Adrenal gland (tissue), 12 donors: Measurements from ENCODE around the gene ABHD16A. TPM values are rescaled to one million over a fixed set of nuclear protein-coding genes. Genes with fewer than 3 reads are reported as not detected.

Experiments used
- DNase-seq, 7 donors: peaks; one replicate each; pipeline ENCODE4 v3.0.0-alpha.2; 2019 to 2020
- H3K27ac ChIP-seq, 5 donors: fragments of 200-600 bp; sonication (generic) in 4 of 5; 1 replicate in 3 of 5; 2 replicates in 2 of 5; pipeline versions ENCODE4 v1.5.1 to v1.8.0; 2016 to 2020; ENCODE audit warnings: mild to moderate bottlenecking in 1 of 5
- H3K27me3 ChIP-seq: fragments of 200-600 bp; 2 replicates; pipeline ENCODE4 v1.8.0; 2021
- H3K36me3 ChIP-seq, 2 donors: fragments of 200-600 bp; replicated peaks in 1 of 2; 1 replicate in 1 of 2; 2 replicates in 1 of 2; pipeline versions ENCODE4 v1.5.1 to v1.8.0; 2018 to 2022
- H3K4me1 ChIP-seq, 2 donors: fragments of 200-600 bp; replicated peaks in 1 of 2; 1 replicate in 1 of 2; 2 replicates in 1 of 2; pipeline versions ENCODE4 v1.5.1 to v1.8.0; 2018 to 2021
- H3K4me3 ChIP-seq, 4 donors: fragments of 200-600 bp; sonication (generic) in 3 of 4; one replicate each; pipeline ENCODE4 v1.5.1; 2016 to 2018
- H3K9me3 ChIP-seq, 3 donors: fragments of 200-600 bp; sonication (generic) in 1 of 3; replicated peaks in 1 of 3; 1 replicate in 2 of 3; 2 replicates in 1 of 3; pipeline versions ENCODE4 v1.5.1 to v1.8.0; 2016 to 2021
- POLR2A ChIP-seq, 2 donors: fragments of 450-650 bp; IDR thresholded peaks; one replicate each; pipeline ENCODE4 v1.6.1; 2017; ENCODE audit warnings: antibody characterized with exemption in 2 of 2, mild to moderate bottlenecking in 2 of 2, moderate library complexity in 1 of 2
- WGBS, 4 donors: extraction: QIAGEN DNeasy Blood & Tissue Kit in 2 of 4; methylation state at CpG; one replicate each; pipeline versions ENCODE4 v1.1.5 to v1.1.7; 2013 to 2017; 5-methylcytosine and 5-hydroxymethylcytosine counted together
- intact Hi-C, 2 donors: fragments of 100-400 bp; cut with DNase I; formaldehyde crosslinking; loops; one replicate each; pipeline versions ENCODE4 v1.14.1 to v1.15.0; 2022 to 2023
- polyA plus RNA-seq, 3 donors: library from polyadenylated mRNA; stranded (reverse); fragments of 200-250 nt in 2 of 3; fragments of 350-450 nt in 1 of 3; fragmentation: Illumina TruSeq in 1 of 3; extraction: RNeasy Lipid Tissue Mini Kit (QIAGEN cat#74804) in 1 of 3; gene quantifications; one replicate each; pipeline ENCODE4 v1.2.3, GENCODE V29; 2013 to 2014
- total RNA-seq, 9 donors: library from RNA; depleted of rRNA in 4 of 9; stranded (reverse); fragments of >200 nt in 4 of 9; fragments of 120-200 nt in 1 of 9; fragmentation: NEBNext Ultra II Directional in 1 of 9; extraction: Animal tissue kit (Norgen Biotek cat#: 25700) in 1 of 9; gene quantifications; one replicate each; pipeline versions ENCODE4 v1.1.0 to v1.2.4, GENCODE V29; 2013 to 2023
- TF ChIP-seq, protein P1 (sequence below), 6 experiments: fragments of 450-650 bp in 4 of 6; fragments of 200-600 bp in 2 of 6; sonication (generic) in 1 of 6; IDR thresholded peaks; 1 replicate in 5 of 6; 2 replicates in 1 of 6; pipeline versions ENCODE4 v1.5.1 to v1.8.0; 2016 to 2021; ENCODE audit warnings: antibody characterized with exemption in 6 of 6, mild to moderate bottlenecking in 2 of 6, moderate library complexity in 1 of 6
- donor health status: healthy with polysubstance abuse.
- donor health status: Bipolar disorder and iron deficiency.
- donor health status: DM: yes; HTN: yes; CAD: no.
- donor health status: DM: no; HTN: no; CAD: no.
- donor health status: DM: no; HTN: no; CAD: no.
- donor health status: DM: yes; HTN: yes; CAD: no.

The ABHD16A gene
- total and polyA plus RNA-seq, 12 donors = 38.7 to 73.1 (median 58.1) TPM

DNA sequence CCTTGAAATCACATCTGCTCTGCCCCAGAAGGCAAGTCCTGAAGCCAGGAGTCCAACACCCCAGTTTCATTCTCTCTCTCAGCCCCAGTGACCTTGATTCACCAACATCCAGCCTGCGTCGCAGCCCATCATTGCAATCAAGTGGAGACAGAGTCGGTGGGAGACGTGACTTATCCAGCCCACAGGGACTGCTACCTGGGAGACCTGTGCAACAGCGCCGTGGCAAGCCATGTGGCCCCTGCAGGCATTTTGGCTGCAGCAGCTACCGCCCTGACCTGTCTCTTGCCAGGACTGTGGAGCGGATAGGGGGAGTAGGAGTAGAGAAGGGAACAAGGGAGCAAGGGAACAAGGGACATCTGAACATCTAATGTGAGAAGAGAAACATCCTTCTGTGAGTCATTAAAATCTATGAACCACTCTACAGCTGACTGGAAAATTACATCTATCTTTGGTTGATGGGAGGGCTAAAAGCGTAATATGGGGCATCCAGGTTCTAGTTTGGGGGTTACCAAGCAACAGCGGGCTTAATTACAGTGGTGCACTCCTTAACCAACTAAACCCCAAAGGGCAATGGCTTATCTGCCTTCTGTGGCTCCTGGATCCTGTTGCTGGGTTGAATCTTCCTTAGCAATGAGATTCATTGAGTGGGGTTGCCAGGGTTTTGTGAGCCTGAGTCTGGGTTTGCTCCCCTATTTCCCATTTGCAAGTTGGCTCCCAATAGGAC is 14.5 kb upstream of the ABHD16A start:
- intact Hi-C loops = no loop called here
- whole genome bisulfite sequencing, 4 donors = 56 to 75% (median 72%) methylated on average over 10 of the region's 10 CpGs
- no peaks in the 10 kb centered on the region for H3K27me3 ChIP-seq
- no peak for TF ChIP-seq POLR2A (IDR thresholded peaks at IDR 0.05)
- TF ChIP-seq, protein P1, sequence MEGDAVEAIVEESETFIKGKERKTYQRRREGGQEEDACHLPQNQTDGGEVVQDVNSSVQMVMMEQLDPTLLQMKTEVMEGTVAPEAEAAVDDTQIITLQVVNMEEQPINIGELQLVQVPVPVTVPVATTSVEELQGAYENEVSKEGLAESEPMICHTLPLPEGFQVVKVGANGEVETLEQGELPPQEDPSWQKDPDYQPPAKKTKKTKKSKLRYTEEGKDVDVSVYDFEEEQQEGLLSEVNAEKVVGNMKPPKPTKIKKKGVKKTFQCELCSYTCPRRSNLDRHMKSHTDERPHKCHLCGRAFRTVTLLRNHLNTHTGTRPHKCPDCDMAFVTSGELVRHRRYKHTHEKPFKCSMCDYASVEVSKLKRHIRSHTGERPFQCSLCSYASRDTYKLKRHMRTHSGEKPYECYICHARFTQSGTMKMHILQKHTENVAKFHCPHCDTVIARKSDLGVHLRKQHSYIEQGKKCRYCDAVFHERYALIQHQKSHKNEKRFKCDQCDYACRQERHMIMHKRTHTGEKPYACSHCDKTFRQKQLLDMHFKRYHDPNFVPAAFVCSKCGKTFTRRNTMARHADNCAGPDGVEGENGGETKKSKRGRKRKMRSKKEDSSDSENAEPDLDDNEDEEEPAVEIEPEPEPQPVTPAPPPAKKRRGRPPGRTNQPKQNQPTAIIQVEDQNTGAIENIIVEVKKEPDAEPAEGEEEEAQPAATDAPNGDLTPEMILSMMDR (IDR thresholded peaks at IDR 0.05) = no peak
- no peaks in the 10 kb centered on the region for H3K36me3 ChIP-seq
- DNase-seq = no peak
- no peaks in the 10 kb centered on the region for H3K4me1 ChIP-seq
- no peak overlapping the region for H3K27ac ChIP-seq
- H3K4me3 ChIP-seq = no peak overlapping the region
- H3K9me3 ChIP-seq = no peaks in the 10 kb centered on the region

DNA sequence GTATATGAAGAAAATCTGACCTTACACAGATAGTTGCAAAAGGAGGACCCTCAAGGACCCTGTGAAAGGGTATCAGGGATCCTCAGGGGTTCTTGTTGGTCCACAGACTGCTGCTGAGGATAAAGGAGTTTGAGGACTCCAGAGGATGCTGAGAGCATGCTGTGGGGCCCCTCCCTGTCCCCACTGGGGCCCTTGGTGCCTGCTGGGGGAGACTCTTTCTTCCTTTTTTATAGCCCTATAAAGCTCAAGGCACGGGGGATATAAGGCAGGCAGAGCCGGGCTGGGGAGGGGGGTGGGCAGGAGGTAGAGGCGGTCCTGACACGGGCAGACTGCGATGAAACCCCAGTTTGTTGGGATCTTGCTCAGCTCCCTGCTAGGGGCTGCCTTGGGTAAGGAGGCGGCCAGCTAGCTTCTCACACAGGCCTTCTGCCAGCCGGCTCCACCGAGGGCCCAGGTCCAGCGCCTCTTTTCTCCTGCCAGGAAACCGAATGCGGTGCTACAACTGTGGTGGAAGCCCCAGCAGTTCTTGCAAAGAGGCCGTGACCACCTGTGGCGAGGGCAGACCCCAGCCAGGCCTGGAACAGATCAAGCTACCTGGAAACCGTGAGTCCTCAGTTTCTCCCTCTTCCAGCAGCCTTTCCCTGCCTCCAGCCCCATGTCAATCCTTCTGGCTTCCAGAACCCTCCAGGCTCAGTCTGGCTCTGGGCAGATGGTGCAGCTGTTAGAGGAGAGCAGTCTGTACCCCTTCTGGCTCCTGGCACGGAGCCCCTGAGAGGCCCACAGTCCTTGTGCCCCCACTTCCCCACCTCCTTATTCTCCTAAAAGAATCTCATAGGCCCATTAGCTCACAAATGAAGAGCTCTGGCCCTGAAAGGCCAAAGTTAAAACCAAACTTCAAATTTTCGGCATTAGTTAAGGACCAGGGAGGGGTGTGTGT is 12.2 kb upstream of the ABHD16A start, which contains the start of gene LY6G6D:
TSS of gene LY6G6D (plus strand) at position 327 of the 937 bp plus-strand sequence. CDS start at position 335, 8 bp downstream.
- intact Hi-C loops = no loop called here
- DNase-seq = no peak
- Histone ChIP-seq H3K9me3 (no peaks in the 10 kb centered on the region), H3K36me3 (no peaks in the 10 kb centered on the region), H3K4me1 (no peaks in the 10 kb centered on the region), H3K27me3 (no peaks in the 10 kb centered on the region), H3K27ac (no peak within 1 kb of the TSS), H3K4me3 (no peak within 1 kb of the TSS)
- 75 to 89% (median 82%) methylated on average over 5 to 16 of the region's 16 CpGs for WGBS, 4 donors
- TF ChIP-seq, protein P1 (IDR thresholded peaks at IDR 0.05) = no peak
- no peak for TF ChIP-seq POLR2A (IDR thresholded peaks at IDR 0.05)

DNA sequence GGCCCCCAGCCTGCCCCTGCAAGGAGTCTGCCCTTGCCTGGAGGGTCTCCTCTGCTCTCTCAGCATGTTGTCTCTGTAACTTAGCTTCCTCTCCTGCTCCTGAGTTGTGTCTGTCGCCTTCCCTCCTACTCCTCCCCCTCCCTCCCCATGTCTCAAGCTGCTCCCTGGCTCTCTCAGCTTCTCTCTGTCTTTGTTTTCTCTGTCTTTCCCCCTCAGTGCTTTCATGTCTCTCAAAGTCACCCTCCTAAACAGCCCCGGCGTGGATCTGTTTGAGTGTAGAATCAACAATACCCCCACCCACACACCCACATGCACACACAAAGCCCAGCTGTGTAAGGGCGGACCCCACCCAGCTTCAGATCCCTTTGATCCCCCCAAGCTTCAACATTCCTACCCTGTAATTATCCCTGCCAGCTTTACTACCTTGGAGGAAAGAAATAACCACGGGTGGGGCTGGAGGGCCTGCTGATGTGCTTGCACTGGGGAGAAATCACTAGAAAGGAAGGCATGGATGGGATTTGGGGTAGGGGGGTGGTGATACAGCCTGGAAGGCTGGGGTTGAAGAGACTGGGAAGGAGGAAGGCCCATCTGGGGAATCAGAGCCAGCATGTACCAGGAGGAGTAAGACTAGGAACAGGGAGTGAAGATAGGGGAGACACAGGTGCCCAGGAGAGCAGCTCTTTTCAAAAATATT is 11.0 kb upstream of the ABHD16A start:
- H3K27me3 ChIP-seq = no peaks in the 10 kb centered on the region
- H3K4me3 ChIP-seq = no peak overlapping the region
- no peak for DNase-seq
- no peaks in the 10 kb centered on the region for H3K4me1 ChIP-seq
- H3K36me3 ChIP-seq = no peaks in the 10 kb centered on the region
- H3K9me3 ChIP-seq = no peaks in the 10 kb centered on the region
- H3K27ac ChIP-seq = no peak overlapping the region
- WGBS, 4 donors = 55 to 66% (median 58%) methylated on average over 5 of the region's 5 CpGs
- intact Hi-C loops = no loop called here
- TF ChIP-seq, protein P1 (IDR thresholded peaks at IDR 0.05) = no peak
- TF ChIP-seq POLR2A (IDR thresholded peaks at IDR 0.05) = no peak

DNA sequence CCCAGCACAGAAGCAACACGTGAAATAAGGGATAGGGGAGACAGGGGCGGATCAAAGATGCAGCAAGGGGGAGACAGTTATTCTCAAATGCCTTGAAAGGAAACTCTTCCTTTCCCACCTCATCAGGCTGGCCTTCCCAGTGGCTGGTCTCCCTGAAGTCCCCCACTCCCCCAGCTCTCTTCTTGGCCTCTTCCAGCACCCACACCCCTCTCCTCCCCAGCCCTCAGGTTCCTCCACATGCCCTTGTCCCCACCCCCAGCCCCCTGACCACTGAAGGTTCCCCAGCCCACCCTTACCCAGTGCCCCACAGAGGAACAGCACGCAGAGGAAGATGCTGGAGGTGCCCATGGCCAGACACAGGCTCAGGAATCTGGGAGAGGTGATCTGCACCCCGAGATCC is 10.3 kb upstream of the ABHD16A start:
- TF ChIP-seq, protein P1 (IDR thresholded peaks at IDR 0.05) = no peak
- no peak for TF ChIP-seq POLR2A (IDR thresholded peaks at IDR 0.05)
- no peaks in the 10 kb centered on the region for H3K27me3 ChIP-seq
- intact Hi-C loops = no loop called here
- H3K9me3 ChIP-seq = no peaks in the 10 kb centered on the region
- H3K36me3 ChIP-seq = no peaks in the 10 kb centered on the region
- H3K27ac ChIP-seq = no peak overlapping the region
- no peak for DNase-seq
- H3K4me3 ChIP-seq = no peak overlapping the region
- WGBS, 4 donors = 57 to 87% (median 79%) methylated on average over 4 of the region's 4 CpGs
- H3K4me1 ChIP-seq = no peaks in the 10 kb centered on the region
